HepG2 (cell line): ENCODE measurements around the gene OR1M1. TPM values are rescaled to one million over a fixed set of nuclear protein-coding genes. Genes with fewer than 3 reads are reported as not detected.
A peak's percentile ranks its signal among the peaks of the same experiment; 100 is the strongest.

Experiments
- ARID2 ChIP-seq: sonication (generic); formaldehyde crosslinking; IDR thresholded peaks from 2 replicates; pipeline ENCODE4 v1.8.1; 2022; ENCODE audit warnings: mild to moderate bottlenecking, missing genetic modification reagents, borderline replicate concordance
- DPF2 ChIP-seq: sonication (generic); formaldehyde crosslinking; IDR thresholded peaks from 2 replicates; pipeline ENCODE4 v1.4.0; 2020; ENCODE audit warnings: mild to moderate bottlenecking, low read depth, missing genetic modification reagents, borderline replicate concordance
- FLYWCH1 ChIP-seq: sonication (generic); formaldehyde crosslinking; IDR thresholded peaks from 2 replicates; pipeline ENCODE4 v1.8.1; 2023; ENCODE audit warnings: mild to moderate bottlenecking, missing genetic modification reagents
- FOSL1 ChIP-seq: sonication (generic); formaldehyde crosslinking; IDR thresholded peaks from 2 replicates; pipeline ENCODE4 v1.9.0; 2021; ENCODE audit warnings: missing genetic modification reagents, borderline replicate concordance
- HNF4A ChIP-seq: sonication (generic); formaldehyde crosslinking; IDR thresholded peaks from 2 replicates; pipeline ENCODE4 v1.4.0; 2020; ENCODE audit warnings: missing genetic modification reagents
- MAZ ChIP-seq, 2 experiments: sonication (generic) in 1 of 2; formaldehyde crosslinking in 1 of 2; IDR thresholded peaks; 2 replicates each; pipeline versions ENCODE4 v1.5.0 to v1.6.1; 2012 to 2020; ENCODE audit warnings: low read depth in 2 of 2, mild to moderate bottlenecking in 2 of 2, borderline replicate concordance in 1 of 2, improper control_type of control experiment in 1 of 2, low read length in 1 of 2, missing genetic modification reagents in 1 of 2, moderate library complexity in 1 of 2
- MBNL3 ChIP-seq: fragments of 250-450 bp; sonication (Bioruptor Pico); conservative IDR thresholded peaks from 2 replicates; pipeline ENCODE4 v1.8.0; 2022; ENCODE audit warnings: mild to moderate bottlenecking, inconsistent platforms
- MTA3 ChIP-seq: sonication (generic); formaldehyde crosslinking; IDR thresholded peaks from 2 replicates; pipeline ENCODE4 v1.4.0; 2020; ENCODE audit warnings: missing genetic modification reagents
- NFRKB ChIP-seq: fragments of 450-650 bp; IDR thresholded peaks from 2 replicates; pipeline ENCODE4 v1.6.1; 2017
- PPARG ChIP-seq: conservative IDR thresholded peaks from 2 replicates; pipeline ENCODE4 v1.6.1; 2016; ENCODE audit warnings: missing biosample characterization, missing genetic modification reagents
- SRSF1 ChIP-seq: fragments of 200-400 bp; formaldehyde crosslinking; optimal IDR thresholded peaks from 2 replicates; pipeline ENCODE3; 2017; ENCODE audit warnings: mild to moderate bottlenecking, low read depth, low read length, moderate library complexity
- ZFAT ChIP-seq: sonication (generic); formaldehyde crosslinking; conservative IDR thresholded peaks from 2 replicates; pipeline ENCODE4 v1.8.1; 2023; ENCODE audit warnings: missing genetic modification reagents, inconsistent platforms
- ZNF138 ChIP-seq: sonication (generic); formaldehyde crosslinking; IDR thresholded peaks from 2 replicates; pipeline ENCODE4 v1.5.0; 2020; ENCODE audit warnings: mild to moderate bottlenecking, low read depth, missing genetic modification reagents
- ZNF382 ChIP-seq: sonication (generic); formaldehyde crosslinking; IDR thresholded peaks from 2 replicates; pipeline ENCODE4 v1.5.0; 2020; ENCODE audit warnings: missing genetic modification reagents, mild to moderate bottlenecking, borderline replicate concordance
- ZNF441 ChIP-seq: sonication (generic); formaldehyde crosslinking; IDR thresholded peaks from 2 replicates; pipeline ENCODE4 v1.7.0; 2021; ENCODE audit warnings: missing genetic modification reagents, borderline replicate concordance
- polyA plus RNA-seq, 8 experiments: library from polyadenylated mRNA; depleted of rRNA in 3 of 8; stranded (reverse) in 7 of 8; unstranded in 1 of 8; fragments of >200 nt; fragmentation: Illumina TruSeq in 4 of 8; extraction: Trizol in 4 of 8; gene quantifications; 2 replicates each; pipeline versions ENCODE4 v1.2.1 to v1.2.3, GENCODE V29; 2011 to 2016; ENCODE audit warnings: low read depth in 4 of 8, missing spikeins in 1 of 8, mixed read lengths in 1 of 8; ENCODE audit not compliant: insufficient read depth in 1 of 8
- total RNA-seq, 5 experiments: library from RNA; depleted of rRNA; stranded (reverse); fragments of >200 nt; fragmentation: Illumina TruSeq; extraction: Trizol; gene quantifications; 2 replicates each; pipeline ENCODE4 v1.2.3, GENCODE V29; 2016; ENCODE audit warnings: low read depth in 1 of 5
- TF ChIP-seq, protein P1 (sequence below): sonication (generic); formaldehyde crosslinking; conservative IDR thresholded peaks from 2 replicates; pipeline ENCODE4 v1.4.0; 2020; ENCODE audit warnings: mild to moderate bottlenecking, missing genetic modification reagents, moderate library complexity
- TF ChIP-seq, protein P2 (sequence below), 2 experiments: sonication (generic) in 1 of 2; formaldehyde crosslinking in 1 of 2; IDR thresholded peaks; 2 replicates each; pipeline versions ENCODE4 v1.4.0 to v1.6.1; 2016 to 2020; ENCODE audit warnings: borderline replicate concordance in 1 of 2, low read depth in 1 of 2, mild to moderate bottlenecking in 1 of 2, missing genetic modification reagents in 1 of 2
- TF ChIP-seq, protein P3 (sequence below): IDR thresholded peaks from 2 replicates; pipeline ENCODE4 v1.4.0; 2020; ENCODE audit warnings: mild to moderate bottlenecking, missing genetic modification reagents

OR1M1 gene
- total and polyA plus RNA-seq, 2 of the 13 experiments (the other 11 are each of a cell fraction or from before 2014, with no cell fraction given), result not detected

DNA sequence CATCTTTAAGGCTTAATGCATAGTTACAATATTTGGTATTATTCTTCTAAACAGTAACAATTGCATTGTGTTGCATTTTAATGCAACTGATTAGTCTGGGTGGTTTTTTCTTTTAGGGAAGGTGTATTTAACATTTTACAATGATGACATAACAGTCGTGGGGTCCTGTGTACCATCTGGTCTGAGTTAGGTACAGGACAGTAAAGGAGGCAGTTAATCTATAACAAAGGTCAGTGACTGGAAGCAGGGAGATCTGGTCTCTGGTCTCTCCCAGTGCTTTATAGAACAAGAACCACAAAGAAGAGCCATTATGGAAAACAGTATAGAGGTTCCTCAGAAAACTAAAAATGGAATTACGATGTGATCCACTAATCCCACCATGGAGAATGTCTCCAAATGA, 23.1 kb downstream of the OR1M1 start (continued):
- TF ChIP-seq MAZ (IDR thresholded peaks at IDR 0.05; ENCODE audit: borderline replicate concordance, low read depth, low read length), result no peak
- TF ChIP-seq MAZ (CRISPR knock-in tag; IDR thresholded peaks at IDR 0.05; ENCODE audit: low read depth), result no peak
- TF ChIP-seq ZNF441 (CRISPR knock-in tag), result no peak
- TF ChIP-seq DPF2 (CRISPR knock-in tag), result no peak
- TF ChIP-seq MTA3 (CRISPR knock-in tag), result no peak
- TF ChIP-seq, protein P1, sequence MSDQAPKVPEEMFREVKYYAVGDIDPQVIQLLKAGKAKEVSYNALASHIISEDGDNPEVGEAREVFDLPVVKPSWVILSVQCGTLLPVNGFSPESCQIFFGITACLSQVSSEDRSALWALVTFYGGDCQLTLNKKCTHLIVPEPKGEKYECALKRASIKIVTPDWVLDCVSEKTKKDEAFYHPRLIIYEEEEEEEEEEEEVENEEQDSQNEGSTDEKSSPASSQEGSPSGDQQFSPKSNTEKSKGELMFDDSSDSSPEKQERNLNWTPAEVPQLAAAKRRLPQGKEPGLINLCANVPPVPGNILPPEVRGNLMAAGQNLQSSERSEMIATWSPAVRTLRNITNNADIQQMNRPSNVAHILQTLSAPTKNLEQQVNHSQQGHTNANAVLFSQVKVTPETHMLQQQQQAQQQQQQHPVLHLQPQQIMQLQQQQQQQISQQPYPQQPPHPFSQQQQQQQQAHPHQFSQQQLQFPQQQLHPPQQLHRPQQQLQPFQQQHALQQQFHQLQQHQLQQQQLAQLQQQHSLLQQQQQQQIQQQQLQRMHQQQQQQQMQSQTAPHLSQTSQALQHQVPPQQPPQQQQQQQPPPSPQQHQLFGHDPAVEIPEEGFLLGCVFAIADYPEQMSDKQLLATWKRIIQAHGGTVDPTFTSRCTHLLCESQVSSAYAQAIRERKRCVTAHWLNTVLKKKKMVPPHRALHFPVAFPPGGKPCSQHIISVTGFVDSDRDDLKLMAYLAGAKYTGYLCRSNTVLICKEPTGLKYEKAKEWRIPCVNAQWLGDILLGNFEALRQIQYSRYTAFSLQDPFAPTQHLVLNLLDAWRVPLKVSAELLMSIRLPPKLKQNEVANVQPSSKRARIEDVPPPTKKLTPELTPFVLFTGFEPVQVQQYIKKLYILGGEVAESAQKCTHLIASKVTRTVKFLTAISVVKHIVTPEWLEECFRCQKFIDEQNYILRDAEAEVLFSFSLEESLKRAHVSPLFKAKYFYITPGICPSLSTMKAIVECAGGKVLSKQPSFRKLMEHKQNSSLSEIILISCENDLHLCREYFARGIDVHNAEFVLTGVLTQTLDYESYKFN (CRISPR knock-in tag), result peak; percentile 45; the same call in 1 of the 2 replicates
- no peak for TF ChIP-seq NFRKB
- no peak for TF ChIP-seq ARID2 (CRISPR knock-in tag)
- TF ChIP-seq SRSF1, result no peak
- TF ChIP-seq ZNF382 (CRISPR knock-in tag), result no peak
- TF ChIP-seq ZNF138 (CRISPR knock-in tag), result no peak
- TF ChIP-seq ZFAT (CRISPR knock-in tag), result no peak
- no peak for TF ChIP-seq FLYWCH1 (CRISPR knock-in tag)
- 0 out of 2 replicates have a peak, but pooled peaks have one; percentile 26 for TF ChIP-seq HNF4A (CRISPR knock-in tag)
- TF ChIP-seq FOSL1, result no peak
- TF ChIP-seq, protein P2, sequence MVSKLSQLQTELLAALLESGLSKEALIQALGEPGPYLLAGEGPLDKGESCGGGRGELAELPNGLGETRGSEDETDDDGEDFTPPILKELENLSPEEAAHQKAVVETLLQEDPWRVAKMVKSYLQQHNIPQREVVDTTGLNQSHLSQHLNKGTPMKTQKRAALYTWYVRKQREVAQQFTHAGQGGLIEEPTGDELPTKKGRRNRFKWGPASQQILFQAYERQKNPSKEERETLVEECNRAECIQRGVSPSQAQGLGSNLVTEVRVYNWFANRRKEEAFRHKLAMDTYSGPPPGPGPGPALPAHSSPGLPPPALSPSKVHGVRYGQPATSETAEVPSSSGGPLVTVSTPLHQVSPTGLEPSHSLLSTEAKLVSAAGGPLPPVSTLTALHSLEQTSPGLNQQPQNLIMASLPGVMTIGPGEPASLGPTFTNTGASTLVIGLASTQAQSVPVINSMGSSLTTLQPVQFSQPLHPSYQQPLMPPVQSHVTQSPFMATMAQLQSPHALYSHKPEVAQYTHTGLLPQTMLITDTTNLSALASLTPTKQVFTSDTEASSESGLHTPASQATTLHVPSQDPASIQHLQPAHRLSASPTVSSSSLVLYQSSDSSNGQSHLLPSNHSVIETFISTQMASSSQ (IDR thresholded peaks at IDR 0.05; ENCODE audit: low read depth), result peak; percentile 39; the same call in 1 of the 2 replicates
- TF ChIP-seq, protein P2 (CRISPR knock-in tag; IDR thresholded peaks at IDR 0.05; ENCODE audit: borderline replicate concordance), result no peak
- 0 out of 2 replicates have a peak, but pooled peaks have one; percentile 41 for TF ChIP-seq PPARG (CRISPR knock-in tag)
- no peak for TF ChIP-seq MBNL3
- TF ChIP-seq, protein P3, sequence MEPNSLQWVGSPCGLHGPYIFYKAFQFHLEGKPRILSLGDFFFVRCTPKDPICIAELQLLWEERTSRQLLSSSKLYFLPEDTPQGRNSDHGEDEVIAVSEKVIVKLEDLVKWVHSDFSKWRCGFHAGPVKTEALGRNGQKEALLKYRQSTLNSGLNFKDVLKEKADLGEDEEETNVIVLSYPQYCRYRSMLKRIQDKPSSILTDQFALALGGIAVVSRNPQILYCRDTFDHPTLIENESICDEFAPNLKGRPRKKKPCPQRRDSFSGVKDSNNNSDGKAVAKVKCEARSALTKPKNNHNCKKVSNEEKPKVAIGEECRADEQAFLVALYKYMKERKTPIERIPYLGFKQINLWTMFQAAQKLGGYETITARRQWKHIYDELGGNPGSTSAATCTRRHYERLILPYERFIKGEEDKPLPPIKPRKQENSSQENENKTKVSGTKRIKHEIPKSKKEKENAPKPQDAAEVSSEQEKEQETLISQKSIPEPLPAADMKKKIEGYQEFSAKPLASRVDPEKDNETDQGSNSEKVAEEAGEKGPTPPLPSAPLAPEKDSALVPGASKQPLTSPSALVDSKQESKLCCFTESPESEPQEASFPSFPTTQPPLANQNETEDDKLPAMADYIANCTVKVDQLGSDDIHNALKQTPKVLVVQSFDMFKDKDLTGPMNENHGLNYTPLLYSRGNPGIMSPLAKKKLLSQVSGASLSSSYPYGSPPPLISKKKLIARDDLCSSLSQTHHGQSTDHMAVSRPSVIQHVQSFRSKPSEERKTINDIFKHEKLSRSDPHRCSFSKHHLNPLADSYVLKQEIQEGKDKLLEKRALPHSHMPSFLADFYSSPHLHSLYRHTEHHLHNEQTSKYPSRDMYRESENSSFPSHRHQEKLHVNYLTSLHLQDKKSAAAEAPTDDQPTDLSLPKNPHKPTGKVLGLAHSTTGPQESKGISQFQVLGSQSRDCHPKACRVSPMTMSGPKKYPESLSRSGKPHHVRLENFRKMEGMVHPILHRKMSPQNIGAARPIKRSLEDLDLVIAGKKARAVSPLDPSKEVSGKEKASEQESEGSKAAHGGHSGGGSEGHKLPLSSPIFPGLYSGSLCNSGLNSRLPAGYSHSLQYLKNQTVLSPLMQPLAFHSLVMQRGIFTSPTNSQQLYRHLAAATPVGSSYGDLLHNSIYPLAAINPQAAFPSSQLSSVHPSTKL (CRISPR knock-in tag), result peak; percentile 16; the same call in 1 of the 2 replicates
